Breast epithelium (tissue), 3 donors: ENCODE results near the gene PRKAR1B.

Source experiments
- POLR2A ChIP-seq: fragments of 450-650 bp; IDR thresholded peaks from one replicate; pipeline ENCODE4 v1.6.1; 2016; ENCODE audit warnings: antibody characterized with exemption, mild to moderate bottlenecking, moderate library complexity
- TF ChIP-seq, protein P1 (sequence below), 3 donors: fragments of 450-650 bp; IDR thresholded peaks; one replicate each; pipeline ENCODE4 v1.5.1; 2016 to 2017; ENCODE audit warnings: antibody characterized with exemption in 3 of 3, mild to moderate bottlenecking in 3 of 3, moderate library complexity in 3 of 3

DNA sequence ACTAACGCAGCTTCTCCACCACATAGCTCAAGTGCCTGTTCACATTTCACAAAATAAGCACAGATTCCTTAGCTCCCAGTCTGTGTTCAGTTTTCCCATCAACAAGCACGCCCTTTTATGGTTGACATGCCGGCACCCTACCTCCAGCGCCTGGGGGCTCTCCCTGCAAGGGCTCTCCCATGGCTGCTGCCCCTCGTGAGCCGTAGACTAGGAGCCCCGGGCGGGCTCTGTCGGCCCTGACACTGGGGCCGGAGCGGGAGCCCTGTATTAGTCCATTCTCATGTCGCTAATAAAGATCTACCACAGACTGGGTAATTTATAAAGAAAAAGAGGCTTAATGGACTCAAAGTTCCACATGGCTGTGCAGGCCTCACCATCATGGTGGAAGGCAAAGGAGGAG lies 34.0 kb upstream of the PRKAR1B start:
- TF ChIP-seq, protein P1, sequence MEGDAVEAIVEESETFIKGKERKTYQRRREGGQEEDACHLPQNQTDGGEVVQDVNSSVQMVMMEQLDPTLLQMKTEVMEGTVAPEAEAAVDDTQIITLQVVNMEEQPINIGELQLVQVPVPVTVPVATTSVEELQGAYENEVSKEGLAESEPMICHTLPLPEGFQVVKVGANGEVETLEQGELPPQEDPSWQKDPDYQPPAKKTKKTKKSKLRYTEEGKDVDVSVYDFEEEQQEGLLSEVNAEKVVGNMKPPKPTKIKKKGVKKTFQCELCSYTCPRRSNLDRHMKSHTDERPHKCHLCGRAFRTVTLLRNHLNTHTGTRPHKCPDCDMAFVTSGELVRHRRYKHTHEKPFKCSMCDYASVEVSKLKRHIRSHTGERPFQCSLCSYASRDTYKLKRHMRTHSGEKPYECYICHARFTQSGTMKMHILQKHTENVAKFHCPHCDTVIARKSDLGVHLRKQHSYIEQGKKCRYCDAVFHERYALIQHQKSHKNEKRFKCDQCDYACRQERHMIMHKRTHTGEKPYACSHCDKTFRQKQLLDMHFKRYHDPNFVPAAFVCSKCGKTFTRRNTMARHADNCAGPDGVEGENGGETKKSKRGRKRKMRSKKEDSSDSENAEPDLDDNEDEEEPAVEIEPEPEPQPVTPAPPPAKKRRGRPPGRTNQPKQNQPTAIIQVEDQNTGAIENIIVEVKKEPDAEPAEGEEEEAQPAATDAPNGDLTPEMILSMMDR (IDR thresholded peaks at IDR 0.05), result no peak
- no peak for TF ChIP-seq POLR2A
